WTC11 (cell line): ENCODE results near the gene HHAT. TPM values are rescaled to one million over a fixed set of nuclear protein-coding genes. Genes with fewer than 3 reads are reported as not detected.

Source experiments
- ATAC-seq: fragments of 200-7000 bp; cut with Tn5 transposase; 2 replicates; pipeline ENCODE4 v1.10.0; 2021; ENCODE audit warnings: mild to moderate bottlenecking, moderate library complexity
- CTCF ChIA-PET: fragments of 300-600 bp; sonication (Branson Sonifier 250); formaldehyde crosslinking; loops from one replicate; lab custom pipeline; 2021; ENCODE audit warnings: antibody characterized with exemption; lab: Charles Lee
- POLR2A ChIA-PET: fragments of 350-600 bp; sonication (Branson Sonifier 250); formaldehyde crosslinking; loops from one replicate; lab custom pipeline; 2021; ENCODE audit warnings: antibody characterized with exemption; lab: Charles Lee
- DNase-seq: peaks from one replicate; pipeline ENCODE4 v3.0.0; 2021; ENCODE audit warnings: low spot score
- H3K27ac Mint-ChIP-seq: 2 replicates; pipeline ENCODE4 v1.8.0; 2021; ENCODE audit warnings: mixed read lengths
- H3K27me3 Mint-ChIP-seq: 2 replicates; pipeline ENCODE4 v1.8.0; 2021; ENCODE audit warnings: low read depth, mild to moderate bottlenecking, moderate library complexity, mixed read lengths
- H3K36me3 Mint-ChIP-seq: 2 replicates; pipeline ENCODE4 v1.8.0; 2021; ENCODE audit warnings: mixed read lengths
- H3K4me1 Mint-ChIP-seq: 2 replicates; pipeline ENCODE4 v1.8.0; 2022; ENCODE audit warnings: mixed read lengths
- H3K4me3 Mint-ChIP-seq: 2 replicates; pipeline ENCODE4 v1.8.0; 2021; ENCODE audit warnings: mild to moderate bottlenecking, moderate library complexity, mixed read lengths
- H3K9me3 Mint-ChIP-seq: 2 replicates; pipeline ENCODE4 v1.8.0; 2021; ENCODE audit warnings: mixed read lengths
- ATF2 ChIP-seq: sonication (generic); formaldehyde crosslinking; IDR thresholded peaks from 2 replicates; pipeline ENCODE4 v1.8.1; 2022; ENCODE audit warnings: low read depth, missing genetic modification reagents, borderline replicate concordance
- ATF3 ChIP-seq: sonication (generic); formaldehyde crosslinking; conservative IDR thresholded peaks from 2 replicates; pipeline ENCODE4 v1.8.1; 2022; ENCODE audit warnings: mild to moderate bottlenecking, missing genetic modification reagents
- ELF4 ChIP-seq: sonication (generic); formaldehyde crosslinking; IDR thresholded peaks from 2 replicates; pipeline ENCODE4 v1.8.1; 2022; ENCODE audit warnings: low read depth, mild to moderate bottlenecking, moderate library complexity, missing genetic modification reagents
- ERG ChIP-seq: fragments of 250-450 bp; sonication (Bioruptor Pico); IDR thresholded peaks from 2 replicates; pipeline ENCODE4 v1.8.0; 2021; ENCODE audit warnings: mild to moderate bottlenecking
- ETV6 ChIP-seq: sonication (generic); formaldehyde crosslinking; IDR thresholded peaks from 2 replicates; pipeline ENCODE4 v1.8.1; 2022; ENCODE audit warnings: mild to moderate bottlenecking, missing genetic modification reagents
- FOXP1 ChIP-seq: sonication (generic); formaldehyde crosslinking; IDR thresholded peaks from 2 replicates; pipeline ENCODE4 v1.8.0; 2022; ENCODE audit warnings: missing genetic modification reagents, mild to moderate bottlenecking, moderate library complexity, borderline replicate concordance
- FOXP4 ChIP-seq: sonication (generic); formaldehyde crosslinking; IDR thresholded peaks from 2 replicates; pipeline ENCODE4 v1.8.0; 2022; ENCODE audit warnings: mild to moderate bottlenecking, missing genetic modification reagents
- GRHL2 ChIP-seq: fragments of 250-450 bp; sonication (Bioruptor Pico); IDR thresholded peaks from 2 replicates; pipeline ENCODE4 v1.8.0; 2022; ENCODE audit warnings: mild to moderate bottlenecking, moderate library complexity; ENCODE audit not compliant: insufficient replicate concordance, severe bottlenecking
- GTF2I ChIP-seq: fragments of 250-450 bp; sonication (Bioruptor Pico); conservative IDR thresholded peaks from 2 replicates; pipeline ENCODE4 v1.4.0; 2021; ENCODE audit warnings: mild to moderate bottlenecking
- HMGXB4 ChIP-seq: sonication (generic); formaldehyde crosslinking; IDR thresholded peaks from 2 replicates; pipeline ENCODE4 v1.8.1; 2023; ENCODE audit warnings: mild to moderate bottlenecking, moderate library complexity, missing genetic modification reagents
- IRF1 ChIP-seq: sonication (generic); formaldehyde crosslinking; IDR thresholded peaks from 2 replicates; pipeline ENCODE4 v1.8.0; 2023; ENCODE audit warnings: missing genetic modification reagents
- IRF2 ChIP-seq: sonication (generic); formaldehyde crosslinking; IDR thresholded peaks from 2 replicates; pipeline ENCODE4 v1.8.0; 2022; ENCODE audit warnings: low read depth, missing genetic modification reagents, borderline replicate concordance
- MYBL2 ChIP-seq: sonication (generic); formaldehyde crosslinking; IDR thresholded peaks from 2 replicates; pipeline ENCODE4 v1.8.1; 2023; ENCODE audit warnings: mild to moderate bottlenecking, moderate library complexity, missing genetic modification reagents
- NFATC4 ChIP-seq: fragments of 250-450 bp; sonication (Bioruptor Pico); IDR thresholded peaks from 2 replicates; pipeline ENCODE4 v1.9.0; 2021; ENCODE audit warnings: mild to moderate bottlenecking
- NFYB ChIP-seq: sonication (generic); formaldehyde crosslinking; conservative IDR thresholded peaks from 2 replicates; pipeline ENCODE4 v1.8.0; 2022; ENCODE audit warnings: low read depth, missing genetic modification reagents
- NR2C2 ChIP-seq: sonication (generic); formaldehyde crosslinking; IDR thresholded peaks from 2 replicates; pipeline ENCODE4 v1.8.0; 2022; ENCODE audit warnings: mild to moderate bottlenecking, missing genetic modification reagents
- OVOL2 ChIP-seq: fragments of 250-450 bp; sonication (Bioruptor Pico); IDR thresholded peaks from 2 replicates; pipeline ENCODE4 v1.9.0; 2021; ENCODE audit warnings: mild to moderate bottlenecking, borderline replicate concordance
- SMAD3 ChIP-seq: sonication (generic); formaldehyde crosslinking; IDR thresholded peaks from 2 replicates; pipeline ENCODE4 v1.8.0; 2022; ENCODE audit warnings: missing genetic modification reagents, mild to moderate bottlenecking, borderline replicate concordance
- STAT6 ChIP-seq: sonication (generic); formaldehyde crosslinking; conservative IDR thresholded peaks from 2 replicates; pipeline ENCODE4 v1.8.1; 2023; ENCODE audit warnings: mild to moderate bottlenecking, low read depth, missing genetic modification reagents, moderate library complexity
- USF1 ChIP-seq: sonication (generic); formaldehyde crosslinking; IDR thresholded peaks from 2 replicates; pipeline ENCODE4 v1.8.0; 2022; ENCODE audit warnings: mild to moderate bottlenecking, missing genetic modification reagents
- ZBTB21 ChIP-seq: sonication (generic); formaldehyde crosslinking; IDR thresholded peaks from 2 replicates; pipeline ENCODE4 v1.8.1; 2023; ENCODE audit warnings: mild to moderate bottlenecking, missing genetic modification reagents, borderline replicate concordance
- ZNF138 ChIP-seq: sonication (generic); formaldehyde crosslinking; conservative IDR thresholded peaks from 2 replicates; pipeline ENCODE4 v1.8.1; 2022; ENCODE audit warnings: mild to moderate bottlenecking, moderate library complexity, missing genetic modification reagents
- ZNF416 ChIP-seq: fragments of 250-450 bp; sonication (Bioruptor Pico); IDR thresholded peaks from 2 replicates; pipeline ENCODE4 v1.9.0; 2021; ENCODE audit warnings: mild to moderate bottlenecking, inconsistent platforms
- total RNA-seq: library from RNA; stranded (reverse); gene quantifications from 3 replicates; pipeline ENCODE4 v1.2.3, GENCODE V29; 2021

The HHAT gene
- total RNA-seq, 1 experiment from 2014 or later, result 0.39 TPM

- Mint-ChIP-seq H3K27me3 (no peaks in the 10 kb centered on the region), H3K9me3 (no peaks in the 10 kb centered on the region), H3K27ac (no peak overlapping the region), H3K4me3 (no peak overlapping the region), H3K4me1 (no peaks in the 10 kb centered on the region), H3K36me3 (no peaks in the 10 kb centered on the region)
- ChIA-PET CTCF (no interaction called here), POLR2A (no interaction called here)
- no peak for TF ChIP-seq MYBL2
- TF ChIP-seq OVOL2 (CRISPR knock-in tag), result no peak
- no peak for TF ChIP-seq FOXP1
- no peak for TF ChIP-seq IRF1 (CRISPR knock-in tag)
- TF ChIP-seq SMAD3 (CRISPR knock-in tag), result no peak
- no peak for TF ChIP-seq NR2C2
- TF ChIP-seq ELF4 (CRISPR knock-in tag), result no peak
- TF ChIP-seq ERG (CRISPR knock-in tag), result no peak
- TF ChIP-seq FOXP4 (CRISPR knock-in tag), result no peak
- ATAC-seq, result no peak
- DNase-seq, result no peak
Measured at GRCh38 chr1:210676539-210676938, 347.8 kb downstream of the HHAT start.

GRCh38 chr1:210677533-210677932 is 348.8 kb downstream of the HHAT start:
- no peaks in the 10 kb centered on the region for H3K36me3 Mint-ChIP-seq
- DNase-seq (no peak), ATAC-seq (no peak)
- H3K27ac Mint-ChIP-seq, result no peak overlapping the region
- CTCF ChIA-PET, result no interaction called here
- POLR2A ChIA-PET, result no interaction called here
- H3K4me1 Mint-ChIP-seq, result no peaks in the 10 kb centered on the region
- H3K27me3 Mint-ChIP-seq, result no peaks in the 10 kb centered on the region
- H3K4me3 Mint-ChIP-seq, result no peak overlapping the region
- no peaks in the 10 kb centered on the region for H3K9me3 Mint-ChIP-seq
- TF ChIP-seq ZNF138 (CRISPR knock-in tag), result no peak
- TF ChIP-seq ATF2 (CRISPR knock-in tag), result no peak
- TF ChIP-seq ETV6 (CRISPR knock-in tag), result no peak
- TF ChIP-seq SMAD3 (CRISPR knock-in tag), result no peak
- no peak for TF ChIP-seq NFATC4 (CRISPR knock-in tag)
- no peak for TF ChIP-seq IRF2 (CRISPR knock-in tag)
- no peak for TF ChIP-seq GTF2I (CRISPR knock-in tag)
- TF ChIP-seq ZNF416 (CRISPR knock-in tag), result no peak
- no peak for TF ChIP-seq HMGXB4
- TF ChIP-seq STAT6 (CRISPR knock-in tag), result no peak
- no peak for TF ChIP-seq IRF1 (CRISPR knock-in tag)
- TF ChIP-seq NFYB (CRISPR knock-in tag), result no peak
- no peak for TF ChIP-seq GRHL2 (CRISPR knock-in tag)
- TF ChIP-seq ZBTB21 (CRISPR knock-in tag), result no peak
- no peak for TF ChIP-seq ATF3 (CRISPR knock-in tag)
- no peak for TF ChIP-seq USF1 (CRISPR knock-in tag)
